Endothelial cell of umbilical vein (primary cell): ENCODE results near the gene FBN3. TPM values are rescaled to one million over a fixed set of nuclear protein-coding genes. Genes with fewer than 3 reads are reported as not detected.

Experiments used
- BruUV-seq: library from RNA; stranded (reverse); fragments of 400-500 nt; replicated peaks from 2 replicates; lab custom pipeline; 2021; lab: Mats Ljungman, UMichigan
- CTCF ChIA-PET: fragments of 300-600, 350-600 bp; sonication (Branson Sonifier 250); formaldehyde crosslinking; loops from one replicate; lab custom pipeline; 2021; ENCODE audit warnings: antibody characterized with exemption, inconsistent platforms; lab: Charles Lee
- POLR2A ChIA-PET: fragments of 300-600, 350-600 bp; sonication (Branson Sonifier 250); formaldehyde crosslinking; loops from one replicate; lab custom pipeline; 2021; ENCODE audit warnings: antibody characterized with exemption, inconsistent platforms; lab: Charles Lee
- DNase-seq: peaks from one replicate; pipeline ENCODE4 v3.0.0-alpha.2; 2011; ENCODE audit warnings: low read depth, low spot score
- FAIRE-seq: peaks from 2 replicates; lab custom pipeline; 2011; peaks lifted over from hg19 to GRCh38; lab: Jason Lieb, UNC
- H2AFZ ChIP-seq: 2 replicates; pipeline ENCODE4 v1.6.0; 2012; ENCODE audit warnings: low read depth, low read length, control low read depth, inconsistent platforms
- H3K27ac ChIP-seq: 2 replicates; pipeline ENCODE4 v1.5.1; 2011; ENCODE audit warnings: low read depth, mild to moderate bottlenecking, control low read depth, low read length, moderate library complexity; ENCODE audit not compliant: insufficient read depth
- H3K27me3 ChIP-seq, 2 experiments: 2 replicates each; pipeline versions ENCODE4 v1.6.0 to v1.6.1; 2011; ENCODE audit warnings: low read length in 2 of 2, mixed read lengths in 1 of 2; ENCODE audit not compliant: control insufficient read depth in 2 of 2, insufficient read depth in 2 of 2
- H3K36me3 ChIP-seq, 2 experiments: 2 replicates in 1 of 2; 3 replicates in 1 of 2; pipeline ENCODE4 v1.5.1; 2011; ENCODE audit warnings: low read length in 2 of 2, mild to moderate bottlenecking in 1 of 2, moderate library complexity in 1 of 2; ENCODE audit not compliant: control insufficient read depth in 2 of 2, insufficient read depth in 2 of 2; ENCODE audit errors: extremely low read depth in 1 of 2
- H3K4me1 ChIP-seq: 3 replicates; pipeline ENCODE4 v1.5.1; 2011; ENCODE audit warnings: mild to moderate bottlenecking, low read length; ENCODE audit not compliant: control insufficient read depth, insufficient read depth; ENCODE audit errors: extremely low read depth
- H3K4me2 ChIP-seq: 2 replicates; pipeline ENCODE4 v1.6.1; 2011; ENCODE audit warnings: low read length, control low read depth, mixed read lengths; ENCODE audit not compliant: insufficient read depth
- H3K4me3 ChIP-seq, 3 experiments: fragments of 200-600 bp in 1 of 3; sonication (generic), shearing (Covaris generic) in 1 of 3; replicated peaks in 1 of 3; 2 replicates each; pipeline ENCODE4 v1.5.1; 2011 to 2016; ENCODE audit warnings: control low read depth in 3 of 3, low read length in 3 of 3, mild to moderate bottlenecking in 2 of 3, inconsistent platforms in 1 of 3, low read depth in 1 of 3, moderate library complexity in 1 of 3; ENCODE audit not compliant: insufficient read depth in 1 of 3
- H3K79me2 ChIP-seq: 2 replicates; pipeline ENCODE4 v1.6.0; 2012; ENCODE audit warnings: low read length, inconsistent platforms; ENCODE audit not compliant: control insufficient read depth, insufficient read depth
- H3K9ac ChIP-seq: replicated peaks from 2 replicates; pipeline ENCODE3; 2011; ENCODE audit warnings: low read length, control low read depth; ENCODE audit not compliant: insufficient read depth; ENCODE audit errors: extremely low read depth
- H3K9me1 ChIP-seq: replicated peaks from 3 replicates; pipeline ENCODE4 v1.6.0; 2011; ENCODE audit warnings: mild to moderate bottlenecking, low read length; ENCODE audit not compliant: control insufficient read depth, insufficient read depth; ENCODE audit errors: extremely low read depth
- H3K9me3 ChIP-seq: replicated peaks from 2 replicates; pipeline ENCODE4 v1.5.1; 2012; ENCODE audit warnings: low read length, inconsistent platforms; ENCODE audit not compliant: control insufficient read depth, insufficient read depth
- H4K20me1 ChIP-seq: replicated peaks from 2 replicates; pipeline ENCODE3; 2011; ENCODE audit warnings: mild to moderate bottlenecking, low read length; ENCODE audit not compliant: control insufficient read depth, insufficient read depth; ENCODE audit errors: extremely low read depth
- CTCF ChIP-seq, 2 donors: IDR thresholded peaks; 1 replicate in 1 of 2; 2 replicates in 1 of 2; pipeline ENCODE4 v1.5.1; 2011; ENCODE audit warnings: low read length in 2 of 2, mild to moderate bottlenecking in 2 of 2, moderate library complexity in 2 of 2, control low read depth in 1 of 2, inconsistent platforms in 1 of 2, low read depth in 1 of 2; ENCODE audit not compliant: insufficient read depth in 1 of 2; ENCODE audit errors: extremely low read depth in 1 of 2
- EZH2 ChIP-seq: IDR thresholded peaks from 2 replicates; pipeline ENCODE4 v1.6.1; 2012; ENCODE audit warnings: borderline replicate concordance, low read depth, mild to moderate bottlenecking, moderate library complexity, low read length, inconsistent platforms; ENCODE audit not compliant: severe bottlenecking
- FOS ChIP-seq: IDR thresholded peaks from 2 replicates; pipeline ENCODE4 v1.6.1; 2011; ENCODE audit warnings: mild to moderate bottlenecking, low read length, moderate library complexity, borderline replicate concordance; ENCODE audit not compliant: insufficient read depth
- GATA2 ChIP-seq: IDR thresholded peaks from 2 replicates; pipeline ENCODE4 v1.7.0; 2011; ENCODE audit warnings: low read depth, mild to moderate bottlenecking, moderate library complexity, mixed read lengths, low read length; ENCODE audit not compliant: insufficient read length, insufficient read depth
- JUN ChIP-seq: IDR thresholded peaks from 2 replicates; pipeline ENCODE4 v1.6.1; 2011; ENCODE audit warnings: borderline replicate concordance, low read depth; ENCODE audit not compliant: insufficient read length, insufficient read depth
- MYC ChIP-seq: IDR thresholded peaks from one replicate; pipeline ENCODE4 v1.6.1; 2011; ENCODE audit warnings: mild to moderate bottlenecking, low read depth, low read length
- POLR2A ChIP-seq: IDR thresholded peaks from 2 replicates; pipeline ENCODE4 v1.6.1; 2012; ENCODE audit warnings: low read depth, mild to moderate bottlenecking, control low read depth, low read length
- POLR2AphosphoS5 ChIP-seq: IDR thresholded peaks from 2 replicates; pipeline ENCODE4 v1.6.1; 2012; ENCODE audit warnings: low read depth, mild to moderate bottlenecking, control low read depth, low read length, moderate library complexity; ENCODE audit not compliant: insufficient read depth
- dilution Hi-C: fragments of 300-500 bp; cut with MboI; formaldehyde crosslinking; loops from one replicate; pipeline ENCODE4 v1.15.0; 2019; ENCODE audit warnings: low sequenced_read_pairs; ENCODE audit not compliant: extremely low pct_ligation_motif_present
- intact Hi-C: fragments of 100-400 bp; cut with micrococcal nuclease; formaldehyde crosslinking; loops from one replicate; pipeline ENCODE4 v1.10.0; 2022
- polyA plus RNA-seq, 4 experiments: library from polyadenylated mRNA; depleted of rRNA in 3 of 4; stranded (reverse) in 3 of 4; unstranded in 1 of 4; fragments of >200 nt; gene quantifications; 2 replicates each; pipeline versions ENCODE4 v1.2.1 to v1.2.3, GENCODE V29; 2011 to 2012; ENCODE audit warnings: missing spikeins in 1 of 4
- total RNA-seq: library from RNA; stranded (reverse); gene quantifications from 2 replicates; pipeline ENCODE4 v1.2.3, GENCODE V29; 2021
- TF ChIP-seq, protein P1 (sequence below): IDR thresholded peaks from 2 replicates; pipeline ENCODE4 v1.6.1; 2011; ENCODE audit not compliant: insufficient read depth, insufficient read length

The FBN3 gene
- total and polyA plus RNA-seq, 2 donors (not counting 3 experiments of a cell fraction or from before 2014, with no cell fraction given) = not detected

DNA sequence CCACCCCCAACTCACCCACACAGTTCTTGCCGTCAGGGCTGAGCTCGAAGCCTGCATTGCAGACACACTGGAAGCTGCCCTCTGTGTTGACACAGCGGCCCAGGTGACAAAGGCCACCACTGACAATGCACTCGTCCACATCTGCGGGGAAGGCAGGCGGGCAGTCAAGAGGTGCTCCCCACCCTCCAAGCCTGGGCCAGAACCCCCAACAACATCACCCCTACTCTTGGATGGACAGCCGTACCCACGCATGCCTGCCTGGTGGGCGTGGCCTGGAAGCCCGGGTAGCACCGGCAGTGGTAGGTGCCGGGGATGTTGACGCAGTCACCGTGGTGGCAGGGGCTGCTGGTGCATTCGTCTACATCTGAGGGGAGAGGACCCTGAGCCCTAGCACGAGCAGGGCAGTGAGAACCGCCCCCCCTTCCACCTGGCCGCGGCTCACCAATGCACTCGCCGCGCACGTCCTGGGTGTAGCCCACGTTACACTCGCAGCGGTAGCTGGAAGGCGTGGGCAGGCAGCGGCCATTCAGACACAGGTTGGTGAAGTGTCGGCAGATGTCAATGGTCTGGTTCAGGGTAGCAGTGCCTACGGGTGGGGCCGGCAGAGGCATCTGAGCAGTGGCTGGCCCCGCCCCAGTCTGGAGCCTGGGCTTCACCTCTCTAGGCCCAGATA, 13.3 kb downstream of the FBN3 start:
- Histone ChIP-seq H4K20me1 (no peaks in the 10 kb centered on the region), H3K9me3 (no peaks in the 10 kb centered on the region), H3K4me2 (no peak overlapping the region), H3K9ac (no peak overlapping the region), H3K4me3 (no peak overlapping the region), H3K36me3 (no peaks in the 10 kb centered on the region), H3K79me2 (no peaks in the 10 kb centered on the region), H2AFZ (no peak overlapping the region), H3K27me3 (no peaks in the 10 kb centered on the region), H3K4me1 (no peaks in the 10 kb centered on the region), H3K9me1 (no peaks in the 10 kb centered on the region), H3K27ac (no peak overlapping the region)
- no peak for TF ChIP-seq EZH2
- no peak for TF ChIP-seq POLR2A
- TF ChIP-seq, protein P1, sequence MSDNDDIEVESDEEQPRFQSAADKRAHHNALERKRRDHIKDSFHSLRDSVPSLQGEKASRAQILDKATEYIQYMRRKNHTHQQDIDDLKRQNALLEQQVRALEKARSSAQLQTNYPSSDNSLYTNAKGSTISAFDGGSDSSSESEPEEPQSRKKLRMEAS = no peak
- no peak for TF ChIP-seq CTCF (IDR thresholded peaks at IDR 0.05; ENCODE audit: extremely low read depth in 1 of 2, insufficient read depth in 1 of 2, low read depth in 1 of 2, low read length in 2 of 2)
- no peak for TF ChIP-seq MYC
- no peak for TF ChIP-seq FOS
- no peak for TF ChIP-seq JUN
- no peak for TF ChIP-seq POLR2AphosphoS5
- TF ChIP-seq GATA2 = no peak
- no peak for DNase-seq
- ChIA-PET POLR2A (no interaction called here), CTCF (no interaction called here)
- dilution Hi-C loops = no loop called here
- no peak for FAIRE-seq
- intact Hi-C loops = no loop called here
- BruUV-seq = no TSS peak
